Measurements from ENCODE around the gene RAPGEF1. TPM values are rescaled to one million over a fixed set of nuclear protein-coding genes. Genes with fewer than 3 reads are reported as not detected.

The RAPGEF1 gene
- total RNA-seq, 1 experiment from 2014 or later = 55.6 TPM

GRCh38 chr9:131757549-131757948, 17.7 kb upstream of the RAPGEF1 start:
- no peak overlapping the region for H2AFZ ChIP-seq (ENCODE audit: low read length)
- H3K14ac ChIP-seq (ENCODE audit: insufficient read depth, low read length) = no peak overlapping the region
- no peaks in the 10 kb centered on the region for H3K9me3 ChIP-seq (ENCODE audit: control insufficient read depth, low read depth, low read length)
- Mint-ChIP-seq H3K27me3 (ENCODE audit: low read depth) (peaks cover 4% of the 10 kb centered on the region), H3K27ac (no peak overlapping the region; a peak in 1 of 7 replicates), H3K4me3 (no peak overlapping the region), H3K4me1 (peaks cover 10 to 17% of the 10 kb centered on the region in 2 experiments), H3K9me3 (no peaks in the 10 kb centered on the region; a peak in 1 of 5 replicates), H3K36me3 (ENCODE audit: insufficient read depth in 1 of 3, low read depth in 3 of 3) (no peaks in the 10 kb centered on the region)
- no peak overlapping the region for H3K23ac ChIP-seq (ENCODE audit: insufficient read length, low read depth, low read length)
- H3K4ac ChIP-seq (ENCODE audit: low read depth, low read length) = no peak overlapping the region
- H2BK20ac ChIP-seq (ENCODE audit: low read depth, low read length, poor library complexity, severe bottlenecking) = no peak overlapping the region
- WGBS (ENCODE audit: extremely low coverage, insufficient read length, low lambda C conversion rate) = no CpG with 5 or more reads among the region's 4 CpGs
- no peak overlapping the region for H3K56ac ChIP-seq (ENCODE audit: insufficient read length, low read depth, low read length)
- no peak overlapping the region for H2BK5ac ChIP-seq (ENCODE audit: insufficient read length, low read length)
- H3K27ac ChIP-seq (ENCODE audit: insufficient read length, low read depth, low read length) = no peak overlapping the region
- no peak overlapping the region for H3K9ac ChIP-seq (ENCODE audit: extremely low read depth, insufficient read length, low read length)
- H3K4me2 ChIP-seq (ENCODE audit: insufficient read depth, insufficient read length, low read length) = no peak overlapping the region
- no peak overlapping the region for H4K8ac ChIP-seq (replicated peaks; ENCODE audit: insufficient read length, low read depth, low read length)
- no peak overlapping the region for H3K18ac ChIP-seq (ENCODE audit: insufficient read length, low read depth, low read length)
- no peaks in the 10 kb centered on the region for H3K23me2 ChIP-seq (ENCODE audit: insufficient read length, low read depth, low read length, poor library complexity, severe bottlenecking)
- no peak overlapping the region for H4K91ac ChIP-seq (ENCODE audit: insufficient read length, low read depth, low read length)
- no peak overlapping the region for H3T11ph ChIP-seq (ENCODE audit: low read length)
- H2BK12ac ChIP-seq (ENCODE audit: insufficient read length, low read depth, low read length) = no peak overlapping the region
- H2AK5ac ChIP-seq (ENCODE audit: insufficient read length, low read length) = no peak overlapping the region
- H3K27me3 ChIP-seq (ENCODE audit: insufficient read depth, low read length) = no peaks in the 10 kb centered on the region
- no peaks in the 10 kb centered on the region for H4K20me1 ChIP-seq (ENCODE audit: control insufficient read depth, insufficient read depth, insufficient read length)
- H2BK120ac ChIP-seq (ENCODE audit: low read depth, low read length, poor library complexity, severe bottlenecking) = no peak overlapping the region
- H3K79me2 ChIP-seq (ENCODE audit: insufficient read depth, low read length) = no peaks in the 10 kb centered on the region
- TF ChIP-seq, protein P1, sequence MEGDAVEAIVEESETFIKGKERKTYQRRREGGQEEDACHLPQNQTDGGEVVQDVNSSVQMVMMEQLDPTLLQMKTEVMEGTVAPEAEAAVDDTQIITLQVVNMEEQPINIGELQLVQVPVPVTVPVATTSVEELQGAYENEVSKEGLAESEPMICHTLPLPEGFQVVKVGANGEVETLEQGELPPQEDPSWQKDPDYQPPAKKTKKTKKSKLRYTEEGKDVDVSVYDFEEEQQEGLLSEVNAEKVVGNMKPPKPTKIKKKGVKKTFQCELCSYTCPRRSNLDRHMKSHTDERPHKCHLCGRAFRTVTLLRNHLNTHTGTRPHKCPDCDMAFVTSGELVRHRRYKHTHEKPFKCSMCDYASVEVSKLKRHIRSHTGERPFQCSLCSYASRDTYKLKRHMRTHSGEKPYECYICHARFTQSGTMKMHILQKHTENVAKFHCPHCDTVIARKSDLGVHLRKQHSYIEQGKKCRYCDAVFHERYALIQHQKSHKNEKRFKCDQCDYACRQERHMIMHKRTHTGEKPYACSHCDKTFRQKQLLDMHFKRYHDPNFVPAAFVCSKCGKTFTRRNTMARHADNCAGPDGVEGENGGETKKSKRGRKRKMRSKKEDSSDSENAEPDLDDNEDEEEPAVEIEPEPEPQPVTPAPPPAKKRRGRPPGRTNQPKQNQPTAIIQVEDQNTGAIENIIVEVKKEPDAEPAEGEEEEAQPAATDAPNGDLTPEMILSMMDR (conservative IDR thresholded peaks at IDR 0.05) = no peak
- no peak overlapping the region for H4K5ac ChIP-seq (ENCODE audit: insufficient read length, low read depth, low read length)
- H3K79me1 ChIP-seq (ENCODE audit: insufficient read depth, low read depth, low read length, poor library complexity, severe bottlenecking) = no peaks in the 10 kb centered on the region
- no peak for DNase-seq
- no peaks in the 10 kb centered on the region for H3K4me1 ChIP-seq (ENCODE audit: insufficient read depth, low read length)
- no peak overlapping the region for H2BK15ac ChIP-seq (ENCODE audit: low read depth, low read length)

All from H9 (cell line).